Measurements from ENCODE around the gene PPIP5K2.

DNA sequence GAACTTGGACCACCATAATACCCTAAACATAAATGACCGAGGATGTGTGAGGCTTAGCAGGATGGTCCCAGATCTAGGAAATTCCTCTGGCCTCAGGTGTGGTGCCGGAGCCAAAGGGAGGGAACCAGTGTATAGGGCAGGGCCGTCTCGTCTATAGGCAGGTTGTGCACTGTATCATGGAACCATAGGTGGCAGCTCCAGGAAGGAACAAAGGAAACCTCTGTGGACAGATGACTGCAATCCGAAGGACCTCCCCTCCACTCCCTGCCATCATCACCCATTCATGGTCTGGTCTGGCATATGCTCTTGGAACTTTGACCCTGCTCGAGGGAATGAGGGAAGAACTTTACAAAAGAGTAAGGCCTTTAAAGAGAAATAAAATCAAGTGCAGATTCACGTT, 135.6 kb downstream of the PPIP5K2 start:
- TF ChIP-seq, protein P1, sequence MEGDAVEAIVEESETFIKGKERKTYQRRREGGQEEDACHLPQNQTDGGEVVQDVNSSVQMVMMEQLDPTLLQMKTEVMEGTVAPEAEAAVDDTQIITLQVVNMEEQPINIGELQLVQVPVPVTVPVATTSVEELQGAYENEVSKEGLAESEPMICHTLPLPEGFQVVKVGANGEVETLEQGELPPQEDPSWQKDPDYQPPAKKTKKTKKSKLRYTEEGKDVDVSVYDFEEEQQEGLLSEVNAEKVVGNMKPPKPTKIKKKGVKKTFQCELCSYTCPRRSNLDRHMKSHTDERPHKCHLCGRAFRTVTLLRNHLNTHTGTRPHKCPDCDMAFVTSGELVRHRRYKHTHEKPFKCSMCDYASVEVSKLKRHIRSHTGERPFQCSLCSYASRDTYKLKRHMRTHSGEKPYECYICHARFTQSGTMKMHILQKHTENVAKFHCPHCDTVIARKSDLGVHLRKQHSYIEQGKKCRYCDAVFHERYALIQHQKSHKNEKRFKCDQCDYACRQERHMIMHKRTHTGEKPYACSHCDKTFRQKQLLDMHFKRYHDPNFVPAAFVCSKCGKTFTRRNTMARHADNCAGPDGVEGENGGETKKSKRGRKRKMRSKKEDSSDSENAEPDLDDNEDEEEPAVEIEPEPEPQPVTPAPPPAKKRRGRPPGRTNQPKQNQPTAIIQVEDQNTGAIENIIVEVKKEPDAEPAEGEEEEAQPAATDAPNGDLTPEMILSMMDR (IDR thresholded peaks at IDR 0.05), result no peak
- TF ChIP-seq EZH2 (IDR thresholded peaks at IDR 0.05), result no peak

Measured in neural progenitor cell (in vitro differentiated cells).